Measurements from ENCODE around the gene NLRC3.
A peak's percentile ranks its signal among the peaks of the same experiment; 100 is the strongest.

NLRC3 gene

GRCh38 chr16:3513892-3514583, 63.2 kb downstream of the NLRC3 start:
- H3K27ac ChIP-seq: no peak overlapping the region
- H3K4me1 ChIP-seq: no peaks in the 10 kb centered on the region
- intact Hi-C loops (cut with DNase I; ENCODE audit: low total_unique reads): no loop called here
- peak in 1 of 2 donors; percentile 37 for DNase-seq
- no peak for TF ChIP-seq CTCF (IDR thresholded peaks at IDR 0.05)
- no peaks in the 10 kb centered on the region for H3K9me3 ChIP-seq
- no peaks in the 10 kb centered on the region for H3K27me3 ChIP-seq
- no peak overlapping the region for H3K4me3 ChIP-seq
- H3K36me3 ChIP-seq: peaks cover 65 to 96% (median 78%) of the 10 kb centered on the region in 3 donors

GRCh38 chr16:3511286-3512180, 65.7 kb downstream of the NLRC3 start:
- no peaks in the 10 kb centered on the region for H3K27me3 ChIP-seq
- no peak for TF ChIP-seq CTCF (IDR thresholded peaks at IDR 0.05)
- no peak overlapping the region for H3K27ac ChIP-seq
- H3K4me3 ChIP-seq: no peak overlapping the region
- DNase-seq: peak in 1 of 2 donors; percentile 34
- H3K9me3 ChIP-seq: no peaks in the 10 kb centered on the region
- intact Hi-C loops (cut with DNase I; ENCODE audit: low total_unique reads): no loop called here
- H3K4me1 ChIP-seq: no peaks in the 10 kb centered on the region
- H3K36me3 ChIP-seq: peaks cover 79 to 94% (median 81%) of the 10 kb centered on the region in 3 donors

- Histone ChIP-seq H3K4me1 (no peaks in the 10 kb centered on the region), H3K36me3 (peaks cover 73 to 96% (median 77%) of the 10 kb centered on the region in 3 donors), H3K27ac (no peak overlapping the region), H3K27me3 (no peaks in the 10 kb centered on the region), H3K4me3 (no peak overlapping the region), H3K9me3 (no peaks in the 10 kb centered on the region)
- intact Hi-C loops (cut with DNase I; ENCODE audit: low total_unique reads): no loop called here
- no peak for TF ChIP-seq CTCF (IDR thresholded peaks at IDR 0.05)
- peak in 1 of 2 donors; percentile 12 for DNase-seq
Measured at GRCh38 chr16:3510416-3510815, 66.8 kb downstream of the NLRC3 start.

GRCh38 chr16:3509470-3509928, 67.7 kb downstream of the NLRC3 start:
- H3K4me1 ChIP-seq: no peaks in the 10 kb centered on the region
- peak in 1 of 2 donors; percentile 39 for DNase-seq
- intact Hi-C loops (cut with DNase I; ENCODE audit: low total_unique reads): loop anchor here (10.0 kb wide), 1 partner anchor 355 kb away; no protein-coding TSS in a partner anchor
- H3K27me3 ChIP-seq: no peaks in the 10 kb centered on the region
- H3K9me3 ChIP-seq: no peaks in the 10 kb centered on the region
- TF ChIP-seq CTCF (IDR thresholded peaks at IDR 0.05): no peak
- H3K4me3 ChIP-seq: no peak overlapping the region
- peaks cover 71 to 97% (median 78%) of the 10 kb centered on the region in 3 donors for H3K36me3 ChIP-seq
- no peak overlapping the region for H3K27ac ChIP-seq

GRCh38 chr16:3508736-3509135, 68.5 kb downstream of the NLRC3 start:
- no peak for TF ChIP-seq CTCF (IDR thresholded peaks at IDR 0.05)
- Histone ChIP-seq H3K36me3 (peaks cover 64 to 92% (median 71%) of the 10 kb centered on the region in 3 donors), H3K27me3 (no peaks in the 10 kb centered on the region), H3K4me1 (no peaks in the 10 kb centered on the region), H3K4me3 (no peak overlapping the region), H3K27ac (no peak overlapping the region), H3K9me3 (no peaks in the 10 kb centered on the region)
- intact Hi-C loops (cut with DNase I; ENCODE audit: low total_unique reads): loop anchor here (10.0 kb wide), 1 partner anchor 354 kb away; no protein-coding TSS in a partner anchor
- DNase-seq: peak in 1 of 2 donors; percentile 25

All from tibial artery (tissue), 4 donors.